Measurements from ENCODE around the gene EXOC3L4.
"Not testable (repeated sequence)": the region's sequence is repeated elsewhere in the genome, so short reads cannot be mapped to it uniquely, and the experiment has no call there.

EXOC3L4 gene

DNA sequence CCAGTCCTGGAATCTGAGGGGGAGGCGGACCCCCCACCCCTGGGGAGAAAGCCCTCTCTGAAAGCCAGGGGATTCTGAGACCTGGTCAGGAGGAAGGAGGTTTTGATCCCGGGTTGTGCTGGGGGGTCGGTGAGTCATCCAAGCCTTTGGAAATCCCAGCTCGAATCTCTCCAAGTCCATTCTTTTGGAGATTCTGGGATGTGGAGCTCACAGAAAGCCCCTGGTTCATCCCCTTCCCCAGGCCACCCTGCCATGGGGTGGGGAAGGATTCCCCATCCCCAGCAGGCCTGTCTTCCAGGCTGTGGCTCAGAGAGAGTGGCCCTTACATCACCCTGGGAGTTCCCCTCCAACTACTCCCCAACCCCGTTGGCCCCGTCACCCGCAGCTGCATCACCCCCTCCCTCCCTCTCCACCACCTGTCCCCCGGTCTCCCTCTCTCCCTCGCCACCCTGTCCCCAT, 14.3 kb downstream of the EXOC3L4 start:
- DNase-seq: no peak

- DNase-seq: peak; percentile 83
Measured at GRCh38 chr14:103109535-103110441, 15.3 kb downstream of the EXOC3L4 start.

DNA sequence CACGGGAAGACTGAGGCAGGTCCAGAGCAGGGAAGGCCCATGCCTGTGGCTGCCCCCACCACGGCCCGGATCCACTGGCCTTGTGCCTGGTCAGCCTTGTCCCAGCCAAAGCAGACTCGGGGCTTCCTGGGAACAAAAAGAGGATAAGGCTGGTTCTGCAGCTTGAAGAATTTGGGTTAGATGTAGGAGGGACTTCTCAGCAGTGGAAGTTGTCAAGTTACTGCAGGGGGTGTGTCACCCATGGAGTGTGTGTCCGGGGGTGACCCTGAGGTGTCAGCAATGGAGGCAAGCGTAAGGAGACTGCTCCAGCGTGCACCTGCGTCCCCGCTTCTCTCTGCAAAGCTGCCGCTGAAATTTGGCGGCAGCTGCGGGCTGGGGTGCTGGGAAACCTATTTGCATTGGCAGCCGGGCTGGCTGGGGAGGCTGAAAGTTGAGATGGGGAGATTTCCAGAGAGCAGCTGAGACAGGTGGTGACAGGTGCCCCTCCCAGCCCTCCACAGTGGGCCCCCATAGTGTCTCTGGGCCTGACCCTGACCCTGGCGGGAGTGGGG, 16.2 kb downstream of the EXOC3L4 start:
- DNase-seq: no peak

- no peak for DNase-seq
Measured at GRCh38 chr14:103111232-103111868, 16.8 kb downstream of the EXOC3L4 start.

DNA sequence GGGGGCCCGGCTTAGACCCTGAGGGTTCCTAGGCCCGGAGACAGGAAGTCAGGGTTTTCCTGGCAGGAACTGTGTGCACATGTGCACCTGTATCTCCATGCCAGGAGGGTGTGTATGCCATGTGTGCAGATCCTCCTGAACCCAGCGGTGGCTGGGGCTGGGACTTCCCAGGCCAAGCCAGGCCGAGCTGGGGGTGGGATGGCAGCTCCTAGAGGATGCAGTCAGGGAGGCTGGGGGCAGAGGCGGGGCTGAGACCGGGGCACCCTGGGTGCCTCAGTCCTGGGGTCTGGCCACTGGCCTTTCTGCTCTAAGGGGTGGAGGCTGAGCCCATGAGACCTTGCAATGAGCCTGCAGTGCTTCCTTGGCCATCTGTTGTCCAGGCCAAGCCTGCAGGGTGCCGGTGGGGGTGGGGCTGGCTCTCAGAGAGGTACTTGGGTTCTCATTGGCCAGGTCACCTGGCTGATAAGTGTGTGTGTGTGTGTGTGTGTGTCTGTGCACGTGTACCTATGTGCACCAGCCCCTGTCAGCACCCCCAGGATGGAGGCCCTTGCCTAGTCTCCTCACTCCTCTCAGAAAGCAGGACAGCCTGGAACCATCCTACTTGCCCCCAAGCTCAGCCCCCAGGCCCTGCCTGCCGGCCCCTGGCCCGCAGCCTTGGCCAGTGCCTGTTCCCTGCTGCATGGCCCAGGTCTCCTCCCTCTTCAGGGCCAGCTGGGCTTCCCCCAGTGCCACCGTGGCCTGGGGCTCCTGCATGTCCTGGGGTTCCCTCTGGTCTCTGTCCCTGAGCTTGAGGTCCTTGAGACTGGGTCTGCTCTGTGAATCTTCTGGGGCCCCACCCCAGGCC, 18.1 kb downstream of the EXOC3L4 start:
- no peak for DNase-seq

- no peak for DNase-seq
Measured at GRCh38 chr14:103113303-103113702, 18.8 kb downstream of the EXOC3L4 start.

- DNase-seq: no peak
Measured at GRCh38 chr14:103113774-103114173, 19.2 kb downstream of the EXOC3L4 start.

GRCh38 chr14:103115086-103115679, 20.7 kb downstream of the EXOC3L4 start:
- not testable (repeated sequence) for DNase-seq

GRCh38 chr14:103115845-103116572, 21.5 kb downstream of the EXOC3L4 start:
- DNase-seq: peak; percentile 30

- DNase-seq: no peak
Measured at GRCh38 chr14:103116636-103117035, 22.1 kb downstream of the EXOC3L4 start.

DNA sequence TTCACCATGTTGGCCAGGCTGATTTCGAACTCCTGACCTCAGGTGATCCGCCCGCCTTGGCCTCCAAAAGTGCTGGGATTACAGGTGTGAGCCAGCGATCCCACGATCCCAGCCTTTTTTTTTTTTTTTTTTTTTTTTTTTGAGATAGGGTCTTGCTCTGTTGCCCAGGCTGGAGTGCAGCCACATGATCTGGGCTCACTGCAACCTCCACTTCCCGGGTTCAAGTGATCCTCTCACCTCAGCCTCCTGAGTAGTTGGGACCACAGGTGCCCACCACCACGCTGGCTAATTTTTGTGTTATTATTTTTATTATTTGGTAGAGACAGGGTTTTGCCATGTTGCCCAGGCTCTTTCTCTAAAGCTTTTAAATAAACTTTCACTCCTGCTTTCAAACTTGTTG, 23.0 kb downstream of the EXOC3L4 start:
- not testable (repeated sequence) for DNase-seq

- DNase-seq: no peak
Measured at GRCh38 chr14:103118018-103118662, 23.6 kb downstream of the EXOC3L4 start.

DNA sequence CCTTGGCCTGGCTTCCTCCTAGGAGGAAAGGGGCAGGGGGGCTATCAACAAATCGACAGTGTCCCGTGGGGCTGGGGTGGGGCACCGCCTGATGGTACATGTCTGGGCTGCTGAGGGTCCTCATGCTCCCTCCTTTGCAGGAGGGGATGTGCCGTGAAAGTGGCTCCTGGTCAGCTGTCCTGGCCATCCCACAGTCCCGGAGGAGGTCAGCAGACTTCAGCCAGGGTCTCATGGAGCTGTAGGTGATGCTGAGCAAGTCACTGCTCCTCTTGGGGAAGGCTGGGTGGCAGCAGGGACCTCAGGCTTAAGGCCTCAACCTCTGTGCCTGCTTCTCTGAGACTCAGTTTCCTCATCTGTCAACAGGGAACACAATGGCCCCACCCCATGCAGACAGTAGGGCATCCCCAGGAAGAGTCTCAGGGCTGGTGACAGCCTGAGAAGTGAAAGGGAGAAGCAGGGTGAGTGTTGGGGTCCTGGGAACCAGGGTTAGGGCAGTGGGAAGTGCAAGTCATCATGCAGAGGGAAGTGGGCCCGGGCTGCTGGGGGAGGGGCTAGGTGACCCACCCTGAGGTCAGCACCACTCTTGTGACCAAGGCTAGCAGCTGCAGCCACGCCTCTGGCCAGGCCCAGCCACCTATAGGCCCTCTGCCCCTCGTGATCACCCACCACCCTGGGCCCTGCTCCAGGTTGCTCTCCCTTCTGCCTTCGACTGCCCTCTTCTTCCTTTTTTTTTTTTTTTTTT, 24.3 kb downstream of the EXOC3L4 start:
- no peak for DNase-seq

DNA sequence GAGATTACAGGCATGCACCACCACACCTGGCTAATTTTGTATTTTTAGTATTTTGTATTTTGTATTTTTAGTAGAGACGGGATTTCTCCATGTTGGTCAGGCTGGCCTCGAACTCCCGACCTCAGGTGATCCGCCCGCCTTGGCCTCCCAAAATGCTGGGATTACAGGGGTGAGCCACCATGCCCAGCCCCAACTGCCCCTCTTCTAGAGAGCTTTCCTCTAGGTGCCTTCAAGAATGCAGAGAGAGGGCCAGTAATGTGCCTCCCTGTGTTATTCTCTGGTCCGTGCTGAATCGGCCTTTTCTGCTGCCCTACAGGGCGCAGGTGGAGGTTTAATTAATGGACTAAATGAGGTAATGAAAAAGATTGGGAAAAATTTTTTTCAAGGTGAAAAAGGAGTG, 25.0 kb downstream of the EXOC3L4 start:
- DNase-seq: not testable (repeated sequence)

- DNase-seq: no peak
Measured at GRCh38 chr14:103121121-103121845, 26.8 kb downstream of the EXOC3L4 start.

GRCh38 chr14:103121846-103122584, 27.5 kb downstream of the EXOC3L4 start:
- DNase-seq: peak; percentile 86

- no peak for DNase-seq
Measured at GRCh38 chr14:103122585-103122946, 28.0 kb downstream of the EXOC3L4 start.

DNA sequence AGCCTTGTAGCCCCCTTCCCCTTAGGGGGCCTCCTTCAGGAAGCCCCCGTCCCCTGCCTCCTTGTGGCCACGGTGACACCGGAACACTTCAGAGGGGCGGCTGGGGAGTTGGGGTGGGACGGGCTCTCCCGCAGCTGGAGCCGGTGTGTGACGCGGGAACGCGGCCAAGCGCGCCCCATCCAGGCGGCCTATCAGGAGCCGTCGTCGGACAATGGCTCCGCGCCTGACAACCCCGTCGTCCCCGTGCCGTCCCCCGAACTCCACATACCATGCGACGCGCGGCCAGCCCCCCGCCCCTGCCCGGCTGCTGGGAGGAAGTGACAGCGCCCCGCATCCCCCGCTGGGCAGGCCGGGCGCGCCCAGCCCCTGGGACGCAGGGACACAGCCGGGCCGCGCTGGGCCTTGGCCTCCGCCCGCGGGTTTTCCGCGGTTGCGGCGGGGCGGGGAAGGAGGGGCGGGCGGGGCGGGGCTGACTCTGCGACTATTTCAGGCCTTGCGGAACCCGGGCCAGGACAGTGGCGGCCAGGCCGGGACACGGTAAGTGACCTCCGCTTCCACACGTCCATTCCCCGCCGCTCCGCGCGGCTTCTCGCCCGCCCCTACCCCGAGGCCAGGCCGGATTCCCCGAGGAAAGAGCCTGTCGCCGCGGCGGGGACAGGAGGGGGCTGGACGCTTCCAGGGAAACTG, 28.6 kb downstream of the EXOC3L4 start, which contains the start of gene TNFAIP2:
TSS of gene TNFAIP2 (plus strand) at position 515 of the 687 bp plus-strand sequence. CDS start 2,997 bp downstream, outside the sequence.
- no peak for DNase-seq
